Measurements from ENCODE around the gene PPIF. TPM values are rescaled to one million over a fixed set of nuclear protein-coding genes. Genes with fewer than 3 reads are reported as not detected.

PPIF gene
- total RNA-seq, 1 experiment from 2014 or later: 80.9 TPM

GRCh38 chr10:79397051-79397450 lies 49.8 kb downstream of the PPIF start (continued):
- no peak for TF ChIP-seq STAT6 (CRISPR knock-in tag; conservative IDR thresholded peaks at IDR 0.05; ENCODE audit: low read depth)
- no peak for TF ChIP-seq HMGXB4 (CRISPR knock-in tag; IDR thresholded peaks at IDR 0.05)
- no peak for TF ChIP-seq OVOL2 (CRISPR knock-in tag; IDR thresholded peaks at IDR 0.05; ENCODE audit: borderline replicate concordance)

GRCh38 chr10:79397575-79398303 lies 50.5 kb downstream of the PPIF start:
- Mint-ChIP-seq H3K27me3 (ENCODE audit: low read depth) (peaks cover 2% of the 10 kb centered on the region; the same call in 1 of the 2 replicates), H3K4me3 (no peak overlapping the region), H3K9me3 (no peaks in the 10 kb centered on the region), H3K4me1 (peaks cover 19% of the 10 kb centered on the region), H3K27ac (no peak overlapping the region), H3K36me3 (no peaks in the 10 kb centered on the region)
- ChIA-PET CTCF (interaction anchor here (2.2 to 2.6 kb wide), 2 partner anchors 24 to 70 kb away, joined by 12 to 19 read pairs; no protein-coding TSS in a partner anchor), POLR2A (no interaction called here)
- TF ChIP-seq ZNF512 (CRISPR knock-in tag; IDR thresholded peaks at IDR 0.05; ENCODE audit: borderline replicate concordance) (no peak), FOXP1 (CRISPR knock-in tag; IDR thresholded peaks at IDR 0.05; ENCODE audit: borderline replicate concordance) (no peak), ATF2 (CRISPR knock-in tag; IDR thresholded peaks at IDR 0.05; ENCODE audit: borderline replicate concordance, low read depth) (no peak), PRDM15 (CRISPR knock-in tag; IDR thresholded peaks at IDR 0.05) (no peak), ZNF263 (CRISPR knock-in tag; IDR thresholded peaks at IDR 0.05; ENCODE audit: low read depth) (no peak), SMAD4 (CRISPR knock-in tag; IDR thresholded peaks at IDR 0.05) (no peak), MLX (CRISPR knock-in tag; IDR thresholded peaks at IDR 0.05) (no peak), NFE2L1 (CRISPR knock-in tag; IDR thresholded peaks at IDR 0.05) (no peak), ZNF232 (CRISPR knock-in tag; IDR thresholded peaks at IDR 0.05) (no peak), ATF6 (CRISPR knock-in tag; IDR thresholded peaks at IDR 0.05) (no peak), ZMAT4 (CRISPR knock-in tag; IDR thresholded peaks at IDR 0.05) (no peak), CBFB (CRISPR knock-in tag; IDR thresholded peaks at IDR 0.05; ENCODE audit: low read depth) (no peak), E2F5 (CRISPR knock-in tag; IDR thresholded peaks at IDR 0.05) (no peak), NFYB (CRISPR knock-in tag; conservative IDR thresholded peaks at IDR 0.05; ENCODE audit: low read depth) (no peak), ZNF121 (CRISPR knock-in tag; IDR thresholded peaks at IDR 0.05) (no peak)
- DNase-seq (ENCODE audit: low spot score) (no peak), ATAC-seq (no peak)

Measured in WTC11 (cell line).